Fibroblast of skin of right biceps (primary cell): ENCODE results near the gene SAMD5.
A peak's percentile ranks its signal among the peaks of the same experiment; 100 is the strongest.
"Not testable (repeated sequence)": the region's sequence is repeated elsewhere in the genome, so short reads cannot be mapped to it uniquely, and the experiment has no call there.

Experiments
- DNase-seq: peaks from one replicate; pipeline ENCODE4 v3.0.0-alpha.2; 2013

Gene SAMD5

DNA sequence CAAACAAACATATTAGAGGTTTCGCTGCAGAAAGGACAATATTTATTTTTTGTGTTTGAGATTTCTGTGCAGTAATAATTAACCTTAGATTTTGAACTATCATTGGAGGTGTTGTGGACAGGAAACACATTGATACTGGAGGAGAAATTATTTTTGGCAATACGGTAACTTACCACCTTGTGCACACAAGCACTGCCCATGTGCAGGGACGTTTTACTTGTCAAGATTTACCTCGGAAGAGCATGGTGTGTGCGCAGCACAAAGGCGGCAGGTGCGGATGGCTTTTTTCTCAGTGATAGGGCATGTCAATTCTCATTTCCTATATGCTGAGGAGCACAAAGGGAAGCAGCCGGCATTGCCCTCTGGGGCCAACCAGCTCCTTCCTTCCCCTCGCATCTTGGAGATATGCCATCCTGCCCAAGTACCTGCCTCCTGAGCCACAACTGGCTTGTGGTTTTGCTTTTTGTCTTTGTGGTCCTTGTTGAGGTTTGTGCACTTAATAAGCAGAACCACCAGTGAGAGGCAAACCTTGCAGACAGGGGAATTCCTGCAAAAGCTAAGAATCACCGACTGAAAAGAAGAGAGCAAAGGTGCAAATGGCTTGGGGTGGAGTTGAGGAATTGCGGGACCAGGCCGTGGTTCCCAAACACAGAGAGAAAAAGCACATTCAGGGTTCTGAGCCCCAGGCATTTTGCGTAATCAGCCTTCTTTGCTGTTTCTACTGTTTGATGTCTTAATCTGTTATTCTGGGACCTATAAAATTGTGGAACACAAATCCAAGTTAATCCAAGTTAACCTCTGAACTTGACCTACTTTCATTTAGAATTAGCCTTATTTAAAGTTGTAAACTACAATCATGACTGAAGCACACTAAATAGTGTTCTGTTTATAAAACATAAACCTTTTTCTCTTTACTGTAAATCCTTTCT, 21.9 kb downstream of the SAMD5 start:
- DNase-seq = no peak

DNA sequence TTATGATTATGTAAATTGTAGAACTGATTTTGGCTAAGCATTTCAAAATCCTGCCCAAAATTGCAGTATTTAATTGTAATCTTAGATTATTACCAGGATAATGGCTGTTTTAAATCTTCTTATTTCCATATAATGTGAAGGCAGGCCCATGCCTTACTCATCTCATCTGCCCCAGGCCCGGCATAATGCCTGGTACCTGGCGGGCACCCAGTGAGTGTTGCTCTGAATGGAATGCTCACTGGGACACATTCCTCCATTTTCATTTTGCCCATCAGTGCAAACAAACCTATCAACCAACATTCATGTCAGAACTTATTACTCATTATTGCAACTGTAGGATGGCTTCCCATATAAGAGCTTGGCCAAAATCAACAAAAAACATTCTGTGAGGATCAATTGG, 22.8 kb downstream of the SAMD5 start:
- DNase-seq = no peak

DNA sequence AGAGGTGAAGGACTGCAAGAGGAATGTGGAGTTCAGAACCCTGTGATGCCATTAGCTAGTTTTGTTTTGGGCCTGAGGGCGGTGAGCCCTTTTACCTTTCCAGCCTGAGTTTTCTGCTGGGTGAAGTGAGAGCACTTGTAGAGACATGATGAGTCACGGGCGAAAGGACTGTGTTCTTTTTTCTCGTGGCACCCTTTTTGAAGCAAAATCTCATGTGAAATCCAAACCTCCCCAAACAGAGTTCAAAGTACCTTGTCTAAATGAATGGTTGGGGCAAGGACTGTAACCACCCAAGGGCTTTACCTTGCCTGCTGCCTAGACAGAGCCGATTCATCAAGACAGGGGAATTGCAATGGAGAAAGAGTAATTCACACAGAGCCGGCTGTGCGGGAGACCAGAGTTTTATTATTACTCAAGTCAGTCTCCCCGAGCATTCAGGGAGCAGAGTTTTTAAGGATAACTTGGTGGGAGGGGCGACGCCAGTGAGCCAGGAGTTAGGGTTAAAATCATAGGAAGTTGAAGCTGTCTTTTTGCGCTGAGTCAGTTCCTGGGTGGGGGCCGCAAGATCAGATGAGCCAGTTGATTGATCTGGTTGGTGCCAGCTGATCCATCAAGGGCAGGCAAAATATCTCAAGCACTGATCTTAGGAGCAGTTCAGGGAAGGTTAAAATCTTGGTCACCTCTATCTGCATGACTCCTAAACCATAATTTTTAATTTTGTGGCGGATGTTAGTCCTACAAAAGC, 25.8 kb downstream of the SAMD5 start:
- no peak for DNase-seq

DNA sequence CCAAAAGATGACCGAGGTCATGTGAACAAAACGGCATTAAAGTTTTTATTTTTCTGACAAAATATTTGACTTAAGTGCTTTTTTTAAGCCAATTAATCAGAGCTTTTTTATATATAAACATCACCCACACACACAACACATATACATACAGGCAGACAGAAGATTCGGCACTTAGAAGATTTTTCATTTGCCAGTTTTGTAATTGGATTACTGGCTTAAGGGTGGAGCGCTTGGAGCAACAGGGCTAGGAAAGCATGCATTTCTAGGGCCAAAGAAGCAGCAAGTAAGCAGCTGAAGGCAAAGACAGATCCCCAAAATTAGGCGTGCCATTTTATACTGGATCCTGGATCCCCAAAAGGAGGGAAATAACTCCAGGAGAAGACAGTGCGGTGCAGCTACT, 30.3 kb downstream of the SAMD5 start:
- DNase-seq = no peak

DNA sequence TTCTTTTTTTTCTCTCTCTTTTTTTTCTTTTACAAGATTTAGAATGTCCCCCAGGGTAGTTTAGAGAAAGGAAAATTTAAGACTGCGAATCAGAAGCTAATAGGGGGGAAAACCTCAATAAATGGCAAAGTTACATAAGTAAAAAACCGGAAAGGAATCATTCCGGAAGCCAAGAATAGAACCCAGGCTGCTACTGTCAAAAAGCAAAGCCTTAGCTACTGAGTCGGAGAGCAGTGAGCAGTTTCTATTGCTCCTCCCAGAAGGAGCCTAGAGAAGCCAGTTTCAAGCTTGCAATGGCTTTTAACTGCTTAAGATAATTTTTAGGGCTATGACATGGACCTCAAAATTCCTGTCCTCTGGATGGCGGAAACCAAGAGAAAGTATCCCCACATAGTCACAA, 31.6 kb downstream of the SAMD5 start:
- DNase-seq = no peak

DNA sequence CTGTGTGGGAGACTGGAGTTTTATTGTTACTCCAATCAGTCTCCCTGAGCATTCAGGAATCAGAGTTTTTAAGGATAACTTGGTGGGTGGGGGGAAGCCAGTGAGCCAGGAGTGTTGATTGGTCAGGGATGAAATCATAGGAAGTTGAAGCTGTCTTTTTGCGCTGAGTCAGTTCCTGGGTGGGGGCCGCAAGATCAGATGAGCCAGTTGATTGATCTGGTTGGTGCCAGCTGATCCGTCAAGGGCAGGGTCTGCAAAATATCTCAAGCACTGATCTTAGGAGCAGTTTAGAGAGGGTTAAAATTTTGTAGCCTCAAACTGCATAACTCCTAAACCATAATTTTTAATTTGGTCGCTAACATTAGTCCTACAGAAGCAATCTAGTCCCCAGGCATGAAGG, 33.9 kb downstream of the SAMD5 start:
- not testable (repeated sequence) for DNase-seq

DNA sequence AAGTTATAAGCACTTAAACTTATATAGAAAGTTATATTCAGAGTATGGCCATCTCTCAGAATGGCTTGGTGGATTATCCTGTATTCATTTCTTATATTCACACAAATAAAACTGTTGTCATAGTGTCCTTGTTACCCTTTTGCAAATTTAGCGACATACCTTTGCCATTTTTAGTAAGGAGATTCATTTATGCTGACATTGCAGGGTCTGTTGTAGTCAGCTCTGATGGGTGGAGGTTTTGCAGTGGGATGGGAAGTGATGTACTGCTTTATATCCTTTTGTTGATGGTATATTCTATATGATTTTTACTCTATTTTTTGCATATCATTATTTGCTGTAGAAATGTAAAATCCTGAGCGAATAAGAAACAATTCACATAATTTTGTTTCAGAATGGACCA, 35.9 kb downstream of the SAMD5 start:
- DNase-seq = no peak

DNA sequence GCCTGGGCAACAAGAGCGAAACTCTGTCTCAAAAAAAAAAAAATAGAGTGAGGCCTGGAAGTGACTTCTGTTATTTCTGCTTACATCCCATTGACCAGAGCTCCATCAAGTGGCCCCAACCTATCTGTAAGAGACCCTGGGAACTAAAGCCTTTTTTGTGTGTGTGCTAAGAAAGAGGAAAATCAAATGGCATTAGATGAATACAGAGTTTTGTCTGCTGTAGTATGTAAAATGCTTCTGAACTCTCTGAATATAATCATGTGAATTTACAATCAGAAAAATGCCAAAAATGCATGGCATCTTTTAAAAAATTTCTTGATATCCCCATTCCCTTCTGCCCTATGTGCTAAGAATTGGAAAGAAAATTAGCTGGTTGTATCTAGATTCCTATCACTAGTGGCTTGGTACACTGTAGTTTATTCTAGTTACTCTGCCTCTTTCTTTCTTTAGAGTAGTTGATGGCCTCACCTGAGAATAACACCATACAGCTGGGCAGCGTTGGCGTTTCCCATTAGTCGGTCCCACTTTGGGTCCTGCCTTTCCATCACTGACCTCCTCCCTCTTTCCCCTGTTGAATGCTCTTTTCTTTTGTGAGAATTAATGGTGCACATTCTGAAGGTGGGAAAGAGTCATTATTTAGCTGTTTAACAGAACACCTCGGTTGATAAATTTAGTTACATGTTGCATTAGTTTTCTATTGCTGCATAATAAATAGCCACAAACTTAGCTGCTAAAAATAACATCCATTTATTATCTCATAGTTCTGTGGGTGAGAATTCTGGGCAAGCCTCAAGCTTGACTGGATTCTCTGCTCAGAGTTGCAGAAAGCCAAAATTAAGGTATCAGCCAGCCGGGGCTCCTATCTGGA, 38.2 kb downstream of the SAMD5 start:
- DNase-seq = no peak

DNA sequence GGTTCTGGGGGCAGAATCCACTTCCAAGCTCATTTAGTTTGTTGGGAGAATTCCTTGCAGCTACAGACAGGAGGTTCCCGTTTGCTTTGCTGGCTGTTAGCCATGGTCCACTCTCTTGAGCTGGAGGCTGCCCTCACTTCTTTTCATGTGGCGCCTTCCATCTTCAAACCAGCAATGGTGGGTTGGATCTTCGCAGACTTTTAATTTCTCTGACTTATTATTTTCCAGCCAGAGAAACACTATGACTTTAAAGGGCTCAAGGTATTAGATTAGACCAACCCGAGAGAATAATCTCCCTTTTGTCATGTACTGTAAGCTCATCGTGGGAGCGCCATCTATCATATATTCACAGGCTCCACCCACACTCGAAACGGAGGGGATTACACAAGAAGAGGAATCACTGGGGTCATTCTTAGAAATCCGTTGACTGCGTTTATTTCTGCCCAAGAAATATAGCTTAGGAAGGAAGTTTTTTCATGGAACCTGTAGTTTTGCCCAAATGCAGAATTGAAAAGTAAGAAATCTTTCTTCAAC, 38.9 kb downstream of the SAMD5 start:
- no peak for DNase-seq

DNA sequence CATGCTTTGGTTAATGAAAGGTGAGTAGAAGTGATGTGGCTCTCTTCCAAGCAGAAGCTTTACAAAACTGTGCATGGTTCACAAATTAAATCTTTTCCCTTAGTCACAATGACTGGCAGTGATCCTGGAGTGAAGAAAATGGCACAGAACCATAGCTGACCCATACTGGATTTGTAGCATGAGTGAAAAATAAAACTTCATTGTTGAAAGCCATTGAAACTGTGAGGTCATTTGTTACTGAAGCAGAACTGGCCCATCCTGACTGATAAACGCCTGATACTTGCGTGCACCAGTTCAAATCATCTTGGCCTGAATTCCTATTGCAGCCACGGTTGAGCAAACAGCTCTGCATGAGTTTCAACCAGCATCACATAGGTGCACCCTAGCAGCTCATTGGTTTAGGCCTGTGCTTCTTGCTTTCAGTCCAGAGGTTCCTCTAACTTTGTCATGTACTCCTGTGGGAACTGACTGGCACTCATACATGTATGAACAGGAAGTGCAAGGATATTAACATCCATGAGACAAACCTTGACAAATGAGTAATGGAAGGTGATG, 40.5 kb downstream of the SAMD5 start:
- no peak for DNase-seq

DNA sequence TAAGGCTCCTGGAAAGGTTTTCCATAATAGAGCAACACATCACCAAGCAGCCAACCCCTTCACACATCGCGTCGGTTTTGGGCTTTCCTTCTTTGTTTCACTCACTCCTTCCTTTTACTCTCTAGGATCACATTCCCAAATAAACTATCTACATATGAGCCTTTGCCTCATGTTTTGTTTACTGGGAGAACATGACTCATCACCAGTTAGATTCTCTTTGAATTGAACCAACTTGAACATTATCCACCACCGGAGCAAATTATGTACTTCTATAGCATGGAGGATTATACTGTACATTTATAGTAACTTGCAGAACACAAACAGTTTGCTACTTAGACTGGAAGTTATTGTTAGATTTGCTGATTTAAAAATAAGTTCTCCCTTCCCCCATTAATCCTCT, 41.0 kb downstream of the SAMD5 start:
- no peak for DNase-seq

DNA sequence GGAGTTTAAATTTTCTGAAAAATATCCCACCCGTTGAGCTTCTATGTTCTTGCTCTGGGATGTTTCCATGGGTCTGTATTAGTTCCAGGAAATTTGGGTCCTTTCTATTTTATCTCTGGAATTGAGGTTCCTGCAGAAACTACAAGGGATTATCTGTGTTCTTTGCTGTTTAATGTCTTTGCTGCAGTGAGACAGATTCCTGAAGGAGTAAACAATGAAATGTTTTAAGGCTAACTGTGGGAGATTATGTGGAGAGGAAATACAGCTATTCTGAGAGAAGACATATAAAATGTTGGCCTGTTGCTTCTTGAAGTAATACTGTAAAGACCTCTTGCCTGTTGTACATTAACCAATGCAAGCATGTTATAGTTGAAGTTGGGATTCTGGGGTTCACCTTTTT, 43.5 kb downstream of the SAMD5 start:
- DNase-seq = no peak

DNA sequence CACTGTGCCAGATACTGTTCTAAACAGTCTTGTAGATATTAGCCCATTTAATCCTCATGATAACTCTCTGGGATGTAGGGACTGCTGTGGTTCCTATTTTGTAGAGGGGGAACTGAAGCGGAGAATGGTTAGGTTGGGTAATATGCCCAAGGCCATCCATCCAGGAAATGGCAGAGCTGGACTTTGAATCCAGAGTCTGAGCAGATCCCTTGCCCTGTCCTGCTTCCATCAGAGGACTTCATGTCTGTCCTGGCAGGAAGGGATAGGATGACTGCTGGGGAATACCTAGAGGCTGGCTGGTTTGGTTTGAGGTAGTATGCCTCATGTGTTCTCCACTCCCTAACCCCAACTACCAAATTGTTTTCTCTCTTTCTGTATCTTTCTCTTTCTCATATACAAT, 44.6 kb downstream of the SAMD5 start:
- DNase-seq = no peak

DNA sequence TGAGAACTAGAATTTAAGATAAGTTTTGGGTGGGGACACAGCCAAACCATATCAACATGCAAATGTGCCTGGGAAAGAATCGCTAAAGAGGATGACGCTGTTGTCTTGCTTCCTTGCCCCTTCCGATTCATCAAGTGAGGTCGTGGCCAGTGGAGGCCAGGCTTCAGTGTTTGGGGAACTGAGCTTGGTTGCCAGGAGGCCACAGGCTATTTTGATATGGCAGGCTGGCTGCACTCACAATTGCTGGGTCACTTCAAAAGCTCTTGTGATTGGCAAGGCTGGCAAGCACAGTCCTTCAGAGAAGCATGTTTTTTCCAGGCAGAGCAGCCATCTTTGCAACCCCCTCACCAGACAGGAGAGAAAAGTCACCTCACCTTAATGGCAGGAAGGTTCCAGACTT, 45.8 kb downstream of the SAMD5 start:
- DNase-seq = no peak

DNA sequence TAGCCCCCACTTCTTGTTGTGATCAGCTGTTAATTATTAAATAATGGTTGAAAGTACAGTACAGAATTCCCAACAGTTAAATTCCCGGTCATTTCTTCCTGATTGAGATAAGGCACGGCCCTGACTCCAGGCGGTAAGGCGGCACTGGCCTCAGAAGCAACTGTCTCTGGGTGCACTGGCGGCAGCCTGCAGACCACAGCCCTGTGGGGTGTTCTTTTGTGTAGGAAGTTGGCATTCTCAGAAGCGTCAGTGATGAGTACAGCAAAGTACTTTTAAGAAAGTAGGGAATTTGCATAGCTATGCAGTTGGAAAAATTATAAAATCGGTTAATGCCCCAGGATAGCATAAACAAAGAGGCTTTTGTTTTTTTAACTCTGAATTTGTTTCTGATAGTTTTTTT, 50.5 kb downstream of the SAMD5 start:
- no peak for DNase-seq

DNA sequence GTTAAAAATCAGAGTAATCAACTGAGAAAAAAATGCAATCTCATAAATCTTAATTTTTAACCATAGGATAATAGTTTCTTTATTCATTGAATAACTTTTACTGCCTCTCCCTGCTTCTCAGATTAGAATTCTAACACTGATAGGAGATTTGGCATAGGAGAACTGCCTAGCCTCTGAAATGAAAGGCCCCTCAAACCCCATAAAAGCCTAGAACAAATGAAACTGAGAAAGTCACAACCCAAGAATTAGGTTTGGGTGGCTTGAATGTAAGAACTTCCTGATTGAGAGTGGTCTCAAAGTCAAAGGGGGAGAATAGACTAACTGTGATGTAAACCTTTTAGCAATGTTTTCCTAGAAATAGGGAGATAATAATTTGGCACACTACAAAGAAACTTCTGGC, 52.2 kb downstream of the SAMD5 start:
- no peak for DNase-seq

DNA sequence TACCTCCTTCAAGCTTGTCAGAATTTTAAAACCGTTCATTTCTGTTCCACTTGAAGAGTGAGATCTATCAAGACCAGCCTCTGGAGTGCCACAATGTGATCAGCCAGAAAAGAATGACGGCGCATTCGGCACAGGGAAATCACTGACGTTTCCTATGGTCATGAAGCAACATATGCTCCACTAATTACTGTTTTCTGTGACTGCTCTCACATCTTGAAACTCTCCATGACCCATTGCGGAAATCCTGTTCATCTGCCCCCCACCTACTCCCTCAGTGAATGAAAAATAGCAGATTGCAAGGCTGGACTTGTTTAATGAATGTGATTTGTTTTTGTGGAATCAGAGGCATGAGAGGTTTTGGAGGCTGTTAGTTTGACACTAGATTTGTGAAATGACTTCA, 53.2 kb downstream of the SAMD5 start:
- DNase-seq = peak; percentile 34

DNA sequence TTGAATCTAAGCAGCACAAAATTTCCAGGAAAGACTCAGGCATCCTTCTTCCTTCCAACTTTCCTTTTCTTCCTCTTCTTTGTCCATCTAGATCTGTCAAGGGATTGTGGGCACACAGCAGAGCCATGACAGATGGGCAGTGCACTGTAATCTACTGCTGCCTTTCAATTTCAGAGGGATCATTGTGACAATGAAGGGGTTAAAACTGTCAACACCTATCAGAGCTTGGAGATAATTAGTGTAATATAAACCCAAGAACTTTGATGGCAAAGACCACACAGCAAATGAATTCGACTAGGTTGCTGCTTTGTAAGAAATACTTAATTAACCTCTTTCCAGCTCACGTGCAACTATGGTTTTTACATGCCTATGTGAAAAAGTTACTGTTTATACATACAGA, 55.0 kb downstream of the SAMD5 start:
- DNase-seq = no peak

DNA sequence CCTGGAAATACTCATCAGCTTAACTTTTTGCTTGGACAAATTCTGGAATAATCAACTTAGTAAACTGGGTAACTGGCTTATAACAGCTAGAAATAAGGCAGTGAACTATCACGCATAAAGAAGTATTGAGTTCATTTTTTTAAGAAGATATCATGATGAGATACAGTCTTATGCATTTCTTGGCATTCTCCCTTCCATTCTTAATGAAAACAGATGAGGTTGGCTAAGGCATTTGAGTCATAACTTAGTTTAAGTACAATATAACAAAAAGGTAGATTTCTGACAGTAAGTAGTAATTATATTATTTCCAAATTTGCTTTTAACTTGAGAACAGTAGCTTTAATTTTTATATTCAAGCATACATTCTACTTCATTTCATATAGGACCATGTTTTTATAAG, 56.1 kb downstream of the SAMD5 start:
- peak; percentile 7 for DNase-seq

DNA sequence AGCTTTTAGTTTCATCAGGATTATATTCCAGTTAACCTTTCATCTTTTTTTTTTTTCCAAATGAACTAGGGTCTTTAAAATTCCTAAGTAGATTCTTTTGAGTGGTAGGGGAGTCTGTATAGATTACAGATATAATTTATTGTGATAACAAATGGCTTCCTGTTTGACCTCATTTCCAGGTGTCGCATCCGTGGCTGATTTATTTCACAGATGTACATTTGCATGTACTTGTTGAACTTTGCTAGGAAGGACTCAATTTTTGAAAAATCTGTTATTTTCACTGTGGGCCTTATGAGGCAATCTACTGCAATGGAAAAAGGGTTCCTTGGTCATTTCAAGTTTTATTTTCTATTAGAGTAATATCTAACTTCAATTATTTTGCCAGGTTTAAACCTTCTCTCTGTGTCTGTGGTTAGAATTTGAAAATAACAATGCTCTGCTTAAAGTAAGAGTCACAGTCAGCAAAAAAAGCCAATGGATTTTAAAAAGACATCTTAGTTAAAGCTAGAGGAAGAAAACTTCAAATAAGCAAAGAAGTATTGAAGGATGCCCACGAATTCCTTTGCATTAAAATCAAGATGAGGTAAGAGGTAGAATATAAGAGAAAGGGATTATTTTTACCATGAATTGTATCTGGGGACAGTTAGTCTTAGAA, 57.9 kb downstream of the SAMD5 start:
- DNase-seq = no peak

DNA sequence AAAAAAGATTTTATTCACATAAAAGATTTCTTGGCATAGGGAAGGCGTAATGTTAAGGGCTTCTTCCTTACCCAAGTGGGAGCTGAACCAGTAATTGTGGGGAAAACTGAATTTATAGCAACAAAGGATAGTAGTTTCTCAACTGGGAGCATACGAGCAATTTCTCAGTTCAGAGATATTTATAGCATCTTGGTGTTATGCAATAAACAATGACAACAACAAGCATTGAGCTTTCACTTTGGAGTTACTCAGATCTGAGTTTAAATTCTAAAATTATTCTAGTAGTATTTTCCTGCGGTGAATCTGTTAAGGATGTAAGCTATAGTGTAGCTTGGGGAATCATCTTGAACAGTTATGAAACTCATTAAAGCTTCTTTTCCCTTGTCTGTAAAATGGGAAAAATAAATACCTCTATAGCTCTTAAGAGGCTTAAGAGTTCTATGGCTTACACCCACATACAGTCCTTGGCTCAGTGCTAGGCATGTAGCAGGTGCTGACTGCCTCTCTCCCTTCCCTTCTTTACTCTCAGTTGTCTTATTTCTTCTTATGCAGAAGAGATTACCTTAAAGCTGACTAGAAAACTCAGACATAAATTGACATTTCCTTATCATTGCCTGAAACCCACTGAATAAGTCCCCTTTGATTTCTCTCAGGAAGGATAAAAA, 58.8 kb downstream of the SAMD5 start:
- DNase-seq = no peak

DNA sequence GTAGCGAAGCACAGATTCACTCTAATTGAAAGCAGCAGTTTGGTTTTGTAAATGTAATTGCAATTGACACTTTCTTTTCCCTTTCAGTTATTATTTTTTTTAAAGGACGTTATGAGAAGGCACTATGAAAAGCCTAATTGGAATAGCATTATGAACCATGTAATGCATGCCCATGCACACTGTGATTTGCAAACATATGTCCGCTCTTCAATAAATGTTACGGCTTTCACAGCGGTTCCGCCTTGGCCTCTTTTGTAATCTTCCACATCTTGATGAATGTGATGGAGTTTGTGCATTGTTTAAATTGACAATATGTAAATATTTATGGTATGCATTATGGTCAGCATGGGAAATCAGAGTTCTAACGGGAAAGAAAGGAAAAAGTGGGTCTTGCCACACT, 61.3 kb downstream of the SAMD5 start:
- no peak for DNase-seq
